ENCODE data around the gene ZNF385C. TPM values are rescaled to one million over a fixed set of nuclear protein-coding genes. Genes with fewer than 3 reads are reported as not detected.
A peak's percentile ranks its signal among the peaks of the same experiment; 100 is the strongest.

Gene ZNF385C
- total RNA-seq, 1 donor from 2014 or later: 1.2 TPM

- no peak for DNase-seq (ENCODE audit: low spot score)
These were observed 27.3 kb upstream of the ZNF385C start for GRCh38 chr17:42125565-42125964.

DNA sequence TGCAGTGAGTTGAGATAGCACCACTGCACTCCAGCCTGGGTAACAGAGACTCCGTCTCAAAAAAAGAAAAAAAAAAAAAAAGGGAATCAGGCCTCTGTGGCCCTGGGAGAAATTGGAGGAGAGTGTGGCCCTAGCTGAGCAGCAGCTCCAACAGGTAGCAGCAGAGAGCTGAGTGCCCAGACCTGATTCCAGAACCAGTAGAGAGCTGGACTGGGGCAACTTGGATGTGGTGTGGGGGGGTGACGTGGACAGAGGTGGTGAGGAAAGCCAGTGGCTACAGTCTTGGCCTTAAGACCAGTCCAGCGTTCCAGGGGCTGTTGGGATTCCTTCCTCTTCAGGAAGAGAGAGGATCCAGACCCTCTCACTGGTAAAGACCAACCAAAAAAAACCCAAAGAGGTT, 26.0 kb upstream of the ZNF385C start:
- DNase-seq (ENCODE audit: low spot score): no peak

DNA sequence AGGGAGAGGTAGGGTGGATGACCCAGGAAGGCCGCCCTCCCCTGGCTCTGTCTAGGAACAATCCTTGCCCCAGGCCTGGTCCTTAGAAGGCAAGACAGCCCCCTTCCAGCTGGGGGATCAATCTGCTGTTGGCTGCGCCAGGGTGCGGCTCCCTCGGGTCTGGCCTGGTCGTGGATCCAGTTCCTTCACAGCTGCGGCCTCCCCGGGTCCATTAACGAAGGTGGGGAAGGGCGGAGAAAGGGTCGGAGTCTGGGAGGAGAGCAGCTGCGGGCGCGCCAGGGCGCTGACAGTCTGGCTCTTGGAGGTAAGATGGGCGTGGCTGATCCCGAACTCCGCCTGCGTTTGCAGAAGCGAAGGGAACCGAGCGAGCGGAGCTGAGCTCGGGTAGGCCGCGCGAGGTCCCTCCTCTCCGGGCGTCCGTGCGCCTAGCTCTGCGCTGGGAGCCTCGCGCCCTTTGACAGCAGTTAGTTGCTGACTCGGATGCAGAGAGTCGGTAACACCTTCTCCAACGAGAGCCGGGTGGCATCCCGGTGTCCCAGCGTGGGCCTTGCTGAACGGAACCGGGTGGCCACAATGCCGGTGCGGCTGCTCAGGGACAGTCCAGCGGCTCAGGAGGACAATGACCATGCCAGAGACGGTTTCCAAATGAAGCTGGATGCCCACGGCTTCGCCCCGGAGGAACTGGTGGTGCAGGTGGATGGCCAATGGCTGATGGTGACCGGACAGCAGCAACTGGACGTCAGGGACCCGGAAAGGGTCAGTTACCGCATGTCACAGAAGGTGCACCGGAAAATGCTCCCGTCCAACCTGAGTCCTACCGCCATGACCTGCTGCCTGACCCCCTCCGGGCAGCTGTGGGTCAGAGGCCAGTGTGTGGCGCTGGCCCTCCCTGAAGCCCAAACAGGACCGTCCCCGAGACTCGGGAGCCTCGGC, 24.4 kb upstream of the ZNF385C start, which contains the start of gene HSPB9:
Gene HSPB9, plus strand, starts transcription at position 434 of the 933 bp plus-strand sequence. Its CDS starts 47 bp downstream, at position 481.
- peak; percentile 71 for DNase-seq (ENCODE audit: low spot score)

- peak; percentile 78 for DNase-seq (ENCODE audit: low spot score)
These were observed 22.8 kb upstream of the ZNF385C start, which contains the start of gene KAT2A for GRCh38 chr17:42120770-42121769. TSS of gene KAT2A (minus strand) at chr17:42121367. CDS start at chr17:42121304, 63 bp downstream.

- no peak for DNase-seq (ENCODE audit: low spot score)
These were observed 22.0 kb upstream of the ZNF385C start for GRCh38 chr17:42120161-42120769.

- DNase-seq (ENCODE audit: low spot score): no peak
These were observed 21.0 kb upstream of the ZNF385C start for GRCh38 chr17:42119301-42119700.

DNA sequence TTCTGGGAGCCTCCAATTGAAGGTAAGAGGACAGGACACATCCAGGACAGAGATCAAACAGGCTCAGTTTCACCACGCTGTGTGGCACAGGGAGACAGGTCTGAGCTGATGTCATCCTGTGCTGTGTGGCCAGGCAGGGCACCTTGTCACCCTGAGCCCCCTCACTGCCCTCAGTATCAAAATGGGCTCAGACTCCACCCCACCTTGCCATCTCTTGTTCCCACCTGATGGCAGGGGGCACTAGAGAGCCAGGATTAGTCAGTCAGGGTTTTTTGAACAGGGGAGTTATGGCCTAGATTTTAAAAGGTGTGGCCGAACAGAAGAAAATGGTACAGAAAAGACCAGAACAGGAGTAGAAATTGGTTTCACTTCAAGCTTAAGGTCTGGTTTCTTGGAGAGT, 20.3 kb upstream of the ZNF385C start:
- DNase-seq (ENCODE audit: low spot score): no peak

DNA sequence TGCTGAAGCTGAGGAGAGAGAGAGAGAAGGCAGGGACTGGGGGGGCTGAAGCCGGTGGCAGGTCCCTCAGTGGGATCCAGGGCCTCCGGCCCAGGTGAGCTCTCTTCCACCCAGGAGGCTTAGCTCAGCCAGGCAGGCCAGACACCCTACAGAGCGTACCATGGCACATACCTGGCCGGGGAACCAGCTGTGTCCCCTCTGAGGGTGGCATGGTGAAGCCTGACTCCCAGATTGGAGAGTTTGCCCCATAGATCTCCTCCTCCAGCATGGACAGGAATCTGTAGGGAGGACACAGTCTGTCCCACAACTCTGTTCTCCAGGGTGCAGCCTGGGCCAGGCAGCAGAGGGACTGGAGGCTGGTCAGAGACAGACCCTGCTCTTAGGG, 19.8 kb upstream of the ZNF385C start:
- no peak for DNase-seq (ENCODE audit: low spot score)

- no peak for DNase-seq (ENCODE audit: low spot score)
These were observed 19.3 kb upstream of the ZNF385C start for GRCh38 chr17:42117397-42118125.

DNA sequence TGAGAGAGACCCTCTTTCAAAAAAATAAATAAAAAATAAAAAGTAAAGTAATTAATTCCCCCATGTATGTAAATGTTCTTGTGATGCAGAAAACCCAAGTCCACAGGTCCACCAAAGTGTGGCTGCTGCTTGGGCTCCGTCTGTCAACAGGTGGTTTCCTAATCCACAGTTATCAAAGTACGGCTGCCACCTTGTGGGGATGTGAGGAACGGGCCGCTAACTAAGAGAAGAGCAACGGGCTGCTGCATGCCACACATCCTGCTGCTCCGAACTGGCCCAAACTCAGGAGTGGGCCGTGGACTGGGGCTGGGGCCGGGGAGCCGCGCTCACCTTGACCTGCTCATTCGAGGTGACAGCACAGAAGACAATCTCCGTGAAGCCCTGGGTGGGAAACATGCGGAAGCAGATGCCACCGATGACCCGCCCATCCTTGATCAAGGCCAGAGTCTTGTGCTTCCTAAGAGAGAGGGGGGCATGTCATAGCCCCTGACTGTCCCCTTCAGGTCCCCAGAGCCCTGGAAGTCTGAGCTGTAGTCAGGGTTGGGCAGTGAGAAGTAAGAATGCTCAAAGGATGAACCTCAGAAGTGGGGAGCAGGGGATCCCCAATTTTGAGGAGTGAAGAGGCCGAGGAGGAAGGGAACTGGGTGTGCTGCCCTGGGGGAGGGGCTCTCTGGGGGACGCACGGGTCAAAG, 18.6 kb upstream of the ZNF385C start:
- DNase-seq (ENCODE audit: low spot score): peak; percentile 88

- no peak for DNase-seq (ENCODE audit: low spot score)
These were observed 15.8 kb upstream of the ZNF385C start for GRCh38 chr17:42114118-42114517.

GRCh38 chr17:42113293-42114069, 15.2 kb upstream of the ZNF385C start:
- DNase-seq (ENCODE audit: low spot score): no peak

DNA sequence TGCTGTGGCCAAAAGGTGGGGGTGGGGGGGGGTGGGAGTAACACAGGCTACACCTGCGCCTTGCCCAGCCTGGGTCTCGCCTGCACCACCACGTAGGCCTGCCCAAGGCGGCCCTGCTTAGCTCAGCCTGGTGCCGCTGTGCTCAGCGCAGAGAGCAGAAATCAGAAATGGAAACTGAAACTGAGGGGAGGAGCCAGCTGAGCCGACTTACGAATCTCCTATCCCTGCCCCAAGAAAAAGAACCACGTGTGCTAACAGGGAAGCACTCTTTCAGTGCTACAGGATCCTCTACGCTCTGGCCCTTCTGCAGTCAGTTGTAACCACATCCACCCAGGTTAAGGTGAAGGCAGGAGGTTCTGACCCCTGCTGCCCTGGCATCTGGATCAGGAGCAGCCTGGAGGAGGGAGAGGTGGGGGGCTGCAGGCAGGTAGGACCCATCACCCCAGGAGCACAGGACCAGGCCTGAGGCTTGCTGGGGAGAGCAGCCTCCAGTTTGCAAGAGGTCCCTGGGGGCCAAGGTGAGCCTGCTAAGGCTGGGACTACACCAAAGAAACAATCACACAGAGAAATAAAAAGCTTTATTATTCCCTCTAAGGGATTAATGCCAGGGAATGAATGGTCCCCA, 14.4 kb upstream of the ZNF385C start, which contains the start of gene DHX58:
Gene DHX58, minus strand, starts transcription at position 163 of the 625 bp plus-strand sequence. CDS start 822 bp downstream, outside the sequence.
- DNase-seq (ENCODE audit: low spot score): peak; percentile 84

DNA sequence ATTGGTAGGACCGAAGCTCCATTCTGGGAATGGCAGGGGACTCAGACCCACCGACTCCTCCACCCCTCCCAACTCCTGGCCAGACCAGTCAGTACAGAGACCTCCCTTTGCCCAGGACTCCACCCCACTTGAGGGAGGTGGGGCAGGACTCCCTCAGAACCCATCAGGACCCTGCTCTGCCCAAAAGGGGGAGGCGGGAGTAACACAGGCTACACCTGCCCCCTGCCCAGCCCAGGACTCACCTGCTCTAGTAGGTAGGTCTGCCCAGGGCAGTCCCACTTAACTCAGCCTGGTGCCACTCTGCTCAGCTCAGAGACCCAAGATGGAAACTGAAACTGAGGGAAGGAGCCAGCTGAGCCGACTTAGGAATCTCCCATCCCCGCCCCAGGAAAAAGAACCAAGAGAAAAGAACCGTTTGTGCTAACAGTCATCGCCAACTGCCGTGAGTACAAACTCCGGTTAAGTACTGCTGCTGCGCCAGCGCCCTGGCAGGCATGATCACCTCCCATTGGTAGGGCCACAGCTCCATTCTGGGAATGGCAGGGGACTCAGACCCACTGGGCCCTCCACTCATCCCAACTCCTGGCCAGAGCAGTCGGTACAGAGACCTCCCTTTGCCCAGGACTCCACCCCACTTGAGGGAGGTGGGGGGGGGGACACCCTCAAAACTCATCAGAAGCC, 13.7 kb upstream of the ZNF385C start:
- no peak for DNase-seq (ENCODE audit: low spot score)

DNA sequence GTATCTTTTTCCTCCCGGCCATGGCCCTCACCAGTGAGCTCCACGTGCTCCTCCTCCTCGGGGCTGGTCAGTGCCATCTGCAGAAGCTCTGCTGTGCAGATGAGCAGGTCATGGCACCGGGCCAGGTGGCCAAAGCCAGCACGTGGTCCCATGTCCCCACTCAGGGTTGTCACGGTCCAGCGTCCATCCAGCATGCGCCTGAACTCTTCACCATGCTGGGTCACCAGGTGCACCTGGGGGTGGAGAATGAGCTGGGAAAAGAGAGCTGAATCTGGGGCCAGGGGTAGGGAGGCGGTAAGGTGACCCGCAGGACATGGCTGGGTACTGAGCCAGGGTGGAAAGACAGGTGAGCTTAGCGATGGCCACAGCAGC, 13.0 kb upstream of the ZNF385C start:
- DNase-seq (ENCODE audit: low spot score): no peak

GRCh38 chr17:42110301-42111264, 12.3 kb upstream of the ZNF385C start:
- no peak for DNase-seq (ENCODE audit: low spot score)

DNA sequence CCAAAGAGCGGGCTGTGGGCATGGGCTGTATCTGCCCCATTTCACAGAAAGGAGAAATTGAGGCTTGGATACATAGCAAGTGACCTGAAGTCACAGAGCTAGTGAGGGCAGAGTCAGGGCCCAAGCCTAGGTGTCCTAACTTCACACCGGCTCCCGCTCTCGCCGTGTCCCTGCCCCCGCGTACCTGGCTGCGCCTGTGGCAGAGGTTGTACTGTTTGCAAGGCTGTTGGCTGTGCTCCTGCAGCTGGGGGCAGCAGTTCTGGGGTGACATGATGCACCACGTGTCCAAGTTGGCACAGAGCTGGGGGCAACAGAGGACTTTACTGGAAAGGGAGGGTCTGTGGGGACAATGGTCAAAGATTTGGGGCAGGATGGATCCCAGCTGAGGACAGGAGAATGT, 10.8 kb upstream of the ZNF385C start:
- DNase-seq (ENCODE audit: low spot score): no peak
